WERI-Rb-1 (cell line): ENCODE measurements around the gene ATP8A2.

ENCODE experiments used
- DNase-seq: peaks from one replicate; pipeline ENCODE4 v3.0.0-alpha.2; 2020
- H3K27ac ChIP-seq: fragments of 250-450 bp; sonication (Bioruptor Pico); 2 replicates; pipeline ENCODE4 v1.5.1; 2020; ENCODE audit warnings: mild to moderate bottlenecking, moderate library complexity
- H3K27me3 ChIP-seq: fragments of 250-450 bp; sonication (Bioruptor Pico); 2 replicates; pipeline ENCODE4 v1.5.1; 2021; ENCODE audit warnings: mild to moderate bottlenecking, low read depth, moderate library complexity; ENCODE audit not compliant: insufficient read depth, severe bottlenecking
- H3K36me3 ChIP-seq: fragments of 250-450 bp; sonication (Bioruptor Pico); 2 replicates; pipeline ENCODE4 v1.5.1; 2020; ENCODE audit warnings: mild to moderate bottlenecking, moderate library complexity
- H3K4me3 ChIP-seq: 2 replicates; pipeline ENCODE4 v1.5.1; 2011; ENCODE audit warnings: low read depth, mild to moderate bottlenecking, control low read depth, low read length
- H3K9me3 ChIP-seq: fragments of 250-450 bp; sonication (Bioruptor Pico); 2 replicates; pipeline ENCODE4 v1.5.1; 2021; ENCODE audit warnings: mild to moderate bottlenecking, moderate library complexity; ENCODE audit not compliant: severe bottlenecking
- TF ChIP-seq, protein P1 (sequence below): IDR thresholded peaks from 2 replicates; pipeline ENCODE4 v1.5.1; 2011; ENCODE audit warnings: low read depth, mild to moderate bottlenecking, control low read depth, inconsistent platforms, low read length

ATP8A2 gene

DNA sequence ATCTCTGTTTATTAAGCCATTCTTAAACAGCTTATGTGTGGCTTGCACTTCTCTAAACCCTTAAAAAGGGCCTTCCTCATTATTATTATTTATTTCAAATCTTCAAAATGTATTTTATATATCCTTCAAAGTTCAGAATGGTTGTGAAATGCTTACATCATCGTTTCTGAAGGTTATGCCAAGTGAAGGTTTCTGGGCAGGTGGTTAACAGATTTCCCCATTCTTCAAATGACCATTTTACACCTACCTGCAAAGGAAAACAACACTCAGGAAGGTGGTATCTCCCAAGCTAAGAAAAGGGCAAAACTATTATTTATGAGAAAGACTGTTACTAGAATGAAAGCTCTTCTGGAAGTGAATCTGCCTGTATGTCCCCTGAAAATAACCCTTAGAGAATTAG is 488.5 kb downstream of the ATP8A2 start:
- no peak overlapping the region for H3K27ac ChIP-seq
- H3K4me3 ChIP-seq = no peak overlapping the region
- TF ChIP-seq, protein P1, sequence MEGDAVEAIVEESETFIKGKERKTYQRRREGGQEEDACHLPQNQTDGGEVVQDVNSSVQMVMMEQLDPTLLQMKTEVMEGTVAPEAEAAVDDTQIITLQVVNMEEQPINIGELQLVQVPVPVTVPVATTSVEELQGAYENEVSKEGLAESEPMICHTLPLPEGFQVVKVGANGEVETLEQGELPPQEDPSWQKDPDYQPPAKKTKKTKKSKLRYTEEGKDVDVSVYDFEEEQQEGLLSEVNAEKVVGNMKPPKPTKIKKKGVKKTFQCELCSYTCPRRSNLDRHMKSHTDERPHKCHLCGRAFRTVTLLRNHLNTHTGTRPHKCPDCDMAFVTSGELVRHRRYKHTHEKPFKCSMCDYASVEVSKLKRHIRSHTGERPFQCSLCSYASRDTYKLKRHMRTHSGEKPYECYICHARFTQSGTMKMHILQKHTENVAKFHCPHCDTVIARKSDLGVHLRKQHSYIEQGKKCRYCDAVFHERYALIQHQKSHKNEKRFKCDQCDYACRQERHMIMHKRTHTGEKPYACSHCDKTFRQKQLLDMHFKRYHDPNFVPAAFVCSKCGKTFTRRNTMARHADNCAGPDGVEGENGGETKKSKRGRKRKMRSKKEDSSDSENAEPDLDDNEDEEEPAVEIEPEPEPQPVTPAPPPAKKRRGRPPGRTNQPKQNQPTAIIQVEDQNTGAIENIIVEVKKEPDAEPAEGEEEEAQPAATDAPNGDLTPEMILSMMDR = no peak
- DNase-seq = no peak
- H3K36me3 ChIP-seq = no peaks in the 10 kb centered on the region
- no peaks in the 10 kb centered on the region for H3K9me3 ChIP-seq
- H3K27me3 ChIP-seq = no peaks in the 10 kb centered on the region

DNA sequence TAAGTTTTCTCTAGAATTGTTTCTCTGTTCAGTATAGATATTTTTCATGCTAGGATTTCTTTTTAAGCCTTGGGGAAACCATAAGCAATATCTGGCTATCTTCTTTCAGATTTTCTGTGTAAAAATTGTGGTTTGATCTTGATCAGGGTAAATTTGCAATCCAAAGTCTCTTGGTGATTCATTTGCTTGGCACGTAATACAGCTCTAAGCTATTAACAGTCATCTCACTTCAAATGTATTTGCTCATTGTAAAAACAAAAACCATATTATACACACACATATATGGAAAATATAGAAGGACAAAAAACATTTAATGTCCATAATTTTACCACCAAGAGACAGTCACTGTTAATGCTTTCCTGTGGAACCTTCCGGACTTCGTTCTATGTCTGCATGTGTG is 489.1 kb downstream of the ATP8A2 start:
- H3K27me3 ChIP-seq = no peaks in the 10 kb centered on the region
- no peaks in the 10 kb centered on the region for H3K9me3 ChIP-seq
- TF ChIP-seq, protein P1 = no peak
- no peak for DNase-seq
- no peak overlapping the region for H3K27ac ChIP-seq
- no peaks in the 10 kb centered on the region for H3K36me3 ChIP-seq
- no peak overlapping the region for H3K4me3 ChIP-seq

DNA sequence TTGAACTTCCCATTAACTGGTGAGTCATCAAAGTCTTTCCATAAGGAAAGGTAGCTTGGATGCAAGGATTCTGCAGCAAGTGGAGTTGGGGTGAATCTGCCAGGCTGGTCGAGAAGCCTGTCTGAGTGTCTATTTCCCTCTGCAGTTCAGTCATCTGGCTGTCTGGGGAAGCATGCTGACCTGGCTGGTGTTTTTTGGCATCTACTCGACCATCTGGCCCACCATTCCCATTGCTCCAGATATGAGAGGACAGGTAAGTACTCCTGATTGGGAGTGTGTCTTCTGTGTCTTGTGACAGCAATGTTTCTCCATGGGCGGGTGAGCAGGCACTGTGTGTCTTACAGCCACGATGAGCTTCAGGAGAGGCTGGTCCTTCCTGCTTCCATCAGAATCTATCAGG is 490.4 kb downstream of the ATP8A2 start:
- Histone ChIP-seq H3K4me3 (no peak overlapping the region), H3K36me3 (no peaks in the 10 kb centered on the region), H3K27ac (no peak overlapping the region), H3K27me3 (no peaks in the 10 kb centered on the region), H3K9me3 (no peaks in the 10 kb centered on the region)
- no peak for DNase-seq
- TF ChIP-seq, protein P1 = no peak

DNA sequence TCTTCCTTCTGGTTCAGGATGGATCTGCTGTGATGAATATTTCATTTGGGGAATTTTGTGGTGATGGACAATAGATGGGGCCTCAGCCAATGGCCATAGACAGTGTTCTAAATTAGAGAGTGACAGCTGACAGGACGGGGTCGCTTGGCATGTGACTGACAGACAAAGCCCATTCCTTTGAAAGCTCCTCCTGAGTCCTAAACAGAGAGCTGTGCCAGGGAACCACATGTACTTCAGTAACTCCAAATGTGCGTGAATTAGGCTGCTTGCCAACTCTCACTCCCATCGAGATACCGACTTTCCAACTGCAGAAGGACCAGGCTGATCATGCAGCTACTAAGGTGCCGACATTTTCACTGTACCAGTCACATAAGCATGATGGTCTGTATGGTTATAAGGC is 492.3 kb downstream of the ATP8A2 start:
- H3K4me3 ChIP-seq = no peak overlapping the region
- H3K27ac ChIP-seq = no peak overlapping the region
- H3K36me3 ChIP-seq = no peaks in the 10 kb centered on the region
- H3K9me3 ChIP-seq = no peaks in the 10 kb centered on the region
- no peaks in the 10 kb centered on the region for H3K27me3 ChIP-seq
- DNase-seq = no peak
- TF ChIP-seq, protein P1 = no peak

DNA sequence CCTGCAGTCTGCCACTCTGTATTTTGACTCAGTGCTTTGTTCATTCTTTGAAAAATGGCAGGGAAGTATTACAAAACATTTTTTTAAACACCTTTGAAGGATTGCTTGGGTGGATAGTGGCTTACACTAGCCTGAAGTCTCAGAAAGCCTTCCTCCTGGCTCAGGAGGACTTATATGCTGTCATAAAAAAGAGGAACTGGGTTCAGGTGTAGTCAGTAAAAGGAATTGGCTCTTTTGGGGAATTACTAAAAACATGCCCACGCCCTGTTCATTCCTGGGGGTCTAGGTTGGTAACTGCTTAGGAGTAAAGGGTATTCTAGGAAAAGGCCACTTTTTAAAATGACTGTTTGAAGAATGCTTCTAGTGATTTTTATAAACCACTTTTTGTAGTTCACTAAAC is 493.2 kb downstream of the ATP8A2 start:
- H3K27me3 ChIP-seq = no peaks in the 10 kb centered on the region
- DNase-seq = no peak
- no peaks in the 10 kb centered on the region for H3K36me3 ChIP-seq
- H3K27ac ChIP-seq = no peak overlapping the region
- no peak overlapping the region for H3K4me3 ChIP-seq
- TF ChIP-seq, protein P1 = no peak
- H3K9me3 ChIP-seq = no peaks in the 10 kb centered on the region

DNA sequence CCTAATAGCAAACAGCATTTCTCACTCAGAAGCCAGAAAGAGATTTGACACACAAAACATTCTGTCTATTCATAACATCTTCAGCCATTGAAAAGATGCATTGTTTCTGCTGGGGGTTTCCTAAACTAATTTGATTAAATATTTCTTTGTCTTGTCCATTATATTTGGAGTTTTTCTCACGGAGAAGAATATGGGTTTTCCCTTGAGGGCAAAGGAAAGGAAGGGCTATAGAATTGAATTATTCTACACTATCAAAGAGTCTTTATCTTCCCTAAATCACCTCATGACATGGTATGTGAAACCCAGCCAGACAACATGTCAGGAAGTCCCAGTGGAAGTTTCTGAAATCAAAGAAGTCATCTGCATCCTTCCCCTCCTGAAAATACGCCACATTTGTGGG is 493.6 kb downstream of the ATP8A2 start:
- TF ChIP-seq, protein P1 = no peak
- DNase-seq = no peak
- Histone ChIP-seq H3K4me3 (no peak overlapping the region), H3K27ac (no peak overlapping the region), H3K9me3 (no peaks in the 10 kb centered on the region), H3K27me3 (no peaks in the 10 kb centered on the region), H3K36me3 (no peaks in the 10 kb centered on the region)
